Natural killer cell (primary cell): ENCODE data around the gene USP48. TPM values are rescaled to one million over a fixed set of nuclear protein-coding genes. Genes with fewer than 3 reads are reported as not detected.
A peak's percentile ranks its signal among the peaks of the same experiment; 100 is the strongest.

Experiments
- ATAC-seq, 3 donors: fragments of 150-1000 bp in 2 of 3; fragments of 200-7000 bp in 1 of 3; cut with Tn5 transposase; 1 replicate in 1 of 3; 2 replicates in 2 of 3; pipeline ENCODE4 v1.10.0; 2021; ENCODE audit warnings: mild to moderate bottlenecking in 2 of 3, moderate library complexity in 2 of 3
- DNase-seq, 2 donors: peaks; one replicate each; pipeline versions ENCODE4 v3.0.0 to v3.0.0-alpha.2; 2013 to 2021; ENCODE audit warnings: mixed read lengths in 1 of 2
- H3K27ac ChIP-seq: one replicate; pipeline ENCODE4 v1.5.1; 2013; ENCODE audit warnings: mild to moderate bottlenecking, low read length
- H3K27me3 ChIP-seq: one replicate; pipeline ENCODE4 v1.6.1; 2013; ENCODE audit warnings: low read length; ENCODE audit not compliant: control insufficient read depth, insufficient read depth
- H3K36me3 ChIP-seq: one replicate; pipeline ENCODE4 v1.6.1; 2013; ENCODE audit warnings: low read length; ENCODE audit not compliant: control insufficient read depth, insufficient read depth
- H3K4me1 ChIP-seq: one replicate; pipeline ENCODE4 v1.6.1; 2013; ENCODE audit warnings: low read length; ENCODE audit not compliant: control insufficient read depth, insufficient read depth
- H3K4me3 ChIP-seq: one replicate; pipeline ENCODE4 v1.5.1; 2013; ENCODE audit warnings: low read length
- H3K9me3 ChIP-seq: one replicate; pipeline ENCODE4 v1.6.1; 2013; ENCODE audit warnings: low read length; ENCODE audit not compliant: control insufficient read depth, insufficient read depth
- H3K27ac Mint-ChIP-seq, 2 donors: one replicate each; pipeline ENCODE4 v1.8.0; 2022; ENCODE audit warnings: mild to moderate bottlenecking in 2 of 2, mixed read lengths in 2 of 2, moderate library complexity in 1 of 2
- H3K27me3 Mint-ChIP-seq, 2 donors: one replicate each; pipeline ENCODE4 v1.8.0; 2022; ENCODE audit warnings: low read depth in 2 of 2, mixed read lengths in 2 of 2
- H3K36me3 Mint-ChIP-seq: one replicate; pipeline ENCODE4 v1.8.0; 2022; ENCODE audit warnings: mixed read lengths
- H3K4me1 Mint-ChIP-seq, 2 donors: one replicate each; pipeline ENCODE4 v1.8.0; 2022; ENCODE audit warnings: mixed read lengths in 2 of 2
- H3K4me3 Mint-ChIP-seq: one replicate; pipeline ENCODE4 v1.8.0; 2022; ENCODE audit warnings: mild to moderate bottlenecking, moderate library complexity, mixed read lengths
- H3K9me3 Mint-ChIP-seq, 2 donors: one replicate each; pipeline ENCODE4 v1.8.0; 2022; ENCODE audit warnings: mixed read lengths in 2 of 2
- CTCF ChIP-seq: fragments of 200-600 bp; IDR thresholded peaks from one replicate; pipeline ENCODE4 v1.8.0; 2022; ENCODE audit warnings: antibody characterized with exemption
- WGBS: methylation state at CpG from one replicate; pipeline ENCODE4 v1.1.7; 2013; ENCODE audit warnings: missing lambda C conversion rate; ENCODE audit not compliant: insufficient coverage; 5-methylcytosine and 5-hydroxymethylcytosine counted together
- intact Hi-C: fragments of 100-400 bp; cut with micrococcal nuclease; formaldehyde crosslinking; loops from one replicate; pipeline ENCODE4 v1.14.2; 2022
- total RNA-seq, 4 donors: library from RNA; stranded (reverse); fragments of 120-200 nt in 1 of 4; gene quantifications; one replicate each; pipeline versions ENCODE4 v1.2.3 to v1.2.4, GENCODE V29; 2013 to 2022

USP48 gene
- total RNA-seq, 3 donors from 2014 or later (not counting 1 experiment from before 2014, with no cell fraction given) = 71.4 to 127 (median 90.5) TPM

GRCh38 chr1:21671915-21672314 is 111.0 kb downstream of the USP48 start:
- peaks cover 0 to 5% of the 10 kb centered on the region in 2 donors for H3K4me1 Mint-ChIP-seq
- H3K9me3 Mint-ChIP-seq = no peaks in the 10 kb centered on the region
- Histone ChIP-seq H3K27ac (no peak overlapping the region), H3K27me3 (peaks cover 23% of the 10 kb centered on the region), H3K4me3 (no peak overlapping the region), H3K9me3 (no peaks in the 10 kb centered on the region), H3K4me1 (peaks cover 19% of the 10 kb centered on the region), H3K36me3 (no peaks in the 10 kb centered on the region)
- no peaks in the 10 kb centered on the region for H3K36me3 Mint-ChIP-seq
- H3K4me3 Mint-ChIP-seq = no peak overlapping the region
- WGBS = 87% methylated on average over 6 of the region's 6 CpGs
- no peak for DNase-seq
- H3K27ac Mint-ChIP-seq = no peak overlapping the region
- intact Hi-C loops = no loop called here
- ATAC-seq = no peak
- peaks cover 0 to 13% of the 10 kb centered on the region in 2 donors for H3K27me3 Mint-ChIP-seq
- TF ChIP-seq CTCF = no peak

GRCh38 chr1:21670956-21671902 is 111.7 kb downstream of the USP48 start:
- H3K27ac ChIP-seq = no peak overlapping the region
- H3K9me3 Mint-ChIP-seq = no peaks in the 10 kb centered on the region

GRCh38 chr1:21670059-21670881 is 112.7 kb downstream of the USP48 start:
- H3K27ac Mint-ChIP-seq = no peak overlapping the region
- H3K36me3 ChIP-seq = no peaks in the 10 kb centered on the region
- H3K27me3 ChIP-seq = peaks cover 23% of the 10 kb centered on the region
- H3K4me3 ChIP-seq = no peak overlapping the region
- H3K36me3 Mint-ChIP-seq = no peaks in the 10 kb centered on the region
- DNase-seq = no peak
- H3K27me3 Mint-ChIP-seq = peaks cover 5 to 22% of the 10 kb centered on the region in 2 donors
- ATAC-seq = no peak
- TF ChIP-seq CTCF = no peak
- H3K4me3 Mint-ChIP-seq = peak overlapping the region; percentile 35
- peaks cover 19% of the 10 kb centered on the region for H3K4me1 ChIP-seq
- H3K9me3 Mint-ChIP-seq = no peaks in the 10 kb centered on the region
- intact Hi-C loops = no loop called here
- no peak overlapping the region for H3K27ac ChIP-seq
- 80% methylated on average over 12 of the region's 16 CpGs for WGBS
- H3K9me3 ChIP-seq = no peaks in the 10 kb centered on the region
- H3K4me1 Mint-ChIP-seq = peaks cover 0 to 5% of the 10 kb centered on the region in 2 donors

More at GRCh38 chr1:21670956-21671902, 111.7 kb downstream of the USP48 start:
- Mint-ChIP-seq H3K36me3 (no peaks in the 10 kb centered on the region), H3K27ac (no peak overlapping the region), H3K4me3 (no peak overlapping the region), H3K4me1 (peaks cover 0 to 5% of the 10 kb centered on the region in 2 donors), H3K27me3 (peaks cover 0 to 18% of the 10 kb centered on the region in 2 donors)
- Histone ChIP-seq H3K9me3 (no peaks in the 10 kb centered on the region), H3K4me3 (no peak overlapping the region), H3K27me3 (peaks cover 23% of the 10 kb centered on the region), H3K4me1 (peaks cover 19% of the 10 kb centered on the region), H3K36me3 (no peaks in the 10 kb centered on the region)
- no peak for ATAC-seq
- intact Hi-C loops = no loop called here
- TF ChIP-seq CTCF = no peak
- no peak for DNase-seq
- WGBS = 85% methylated on average over 11 of the region's 11 CpGs
